GM21423 (cell line): ENCODE results near the gene COG2.
"Not testable (repeated sequence)": the region's sequence is repeated elsewhere in the genome, so short reads cannot be mapped to it uniquely, and the experiment has no call there.

Experiments used
- ATAC-seq: cut with Tn5 transposase; IDR thresholded peaks from one replicate; pipeline ENCODE4 v1.9.1; 2021; ENCODE audit warnings: mild to moderate bottlenecking, moderate library complexity; ENCODE audit not compliant: unreplicated experiment

COG2 gene

DNA sequence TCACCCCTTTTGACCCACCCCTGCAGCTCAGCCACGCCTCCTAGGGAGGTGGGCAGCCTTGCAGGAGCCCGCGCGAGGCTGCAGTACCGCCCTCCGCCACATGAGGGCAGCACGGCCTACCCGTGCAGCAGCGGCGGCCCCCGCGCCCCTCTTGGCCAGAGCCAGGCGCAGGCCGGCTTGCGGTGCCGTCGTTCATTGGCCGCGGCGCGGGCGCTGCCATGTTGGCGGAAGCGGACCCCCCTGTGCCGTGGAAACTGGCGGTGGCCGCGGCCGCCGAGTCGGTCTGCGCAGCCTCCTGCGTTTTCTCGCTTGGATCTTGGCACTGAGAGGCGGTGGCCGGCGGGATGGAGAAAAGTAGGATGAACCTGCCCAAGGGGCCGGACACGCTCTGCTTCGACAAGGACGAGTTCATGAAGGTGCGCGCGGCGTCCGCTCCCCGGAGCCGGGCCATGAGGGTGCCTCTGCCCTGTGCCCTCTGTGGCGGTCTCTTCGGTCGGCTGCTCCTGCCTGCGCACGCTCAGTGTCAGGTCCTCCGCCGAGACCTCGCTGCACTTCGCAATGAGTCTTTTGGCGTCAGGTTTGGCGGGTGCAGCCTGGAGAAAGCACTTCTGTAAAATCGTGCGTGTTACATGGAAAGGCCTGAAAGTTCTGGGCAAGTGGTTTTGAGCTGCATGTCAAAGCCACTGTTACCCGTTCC, at the start of gene COG2:
Gene COG2, plus strand, starts transcription at position 219 of the 697 bp plus-strand sequence. Its CDS starts 126 bp downstream, at position 345.
- ATAC-seq, result peak; percentile 95

- ATAC-seq, result no peak
These were observed 49.4 kb upstream of the COG2 start for GRCh38 chr1:230592848-230593414.

- no peak for ATAC-seq
These were observed 48.0 kb upstream of the COG2 start for GRCh38 chr1:230594214-230594773.

DNA sequence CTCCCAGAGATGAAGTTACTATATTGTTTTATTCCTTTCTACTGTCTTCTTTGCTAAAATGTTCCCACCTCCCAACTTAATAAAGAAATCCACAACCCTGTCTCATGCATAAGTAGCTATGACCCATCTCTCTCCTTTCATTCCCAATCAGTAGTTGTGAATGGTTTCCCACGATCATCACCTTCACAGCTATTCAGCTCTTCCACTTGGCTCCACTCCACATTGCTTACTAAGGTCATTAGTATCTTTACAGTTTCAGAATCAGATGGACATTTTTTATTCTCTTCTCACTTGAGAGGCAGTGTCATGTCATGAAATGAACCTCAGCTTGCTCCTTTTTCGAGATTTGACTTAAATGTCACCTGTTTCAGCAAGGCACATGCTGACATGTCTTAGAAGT, 47.1 kb upstream of the COG2 start:
- ATAC-seq, result no peak

- ATAC-seq, result no peak
These were observed 46.0 kb upstream of the COG2 start for GRCh38 chr1:230596306-230596705.

- ATAC-seq, result no peak
These were observed 43.5 kb upstream of the COG2 start for GRCh38 chr1:230598745-230599144.

GRCh38 chr1:230599926-230600656, 42.2 kb upstream of the COG2 start:
- no peak for ATAC-seq

DNA sequence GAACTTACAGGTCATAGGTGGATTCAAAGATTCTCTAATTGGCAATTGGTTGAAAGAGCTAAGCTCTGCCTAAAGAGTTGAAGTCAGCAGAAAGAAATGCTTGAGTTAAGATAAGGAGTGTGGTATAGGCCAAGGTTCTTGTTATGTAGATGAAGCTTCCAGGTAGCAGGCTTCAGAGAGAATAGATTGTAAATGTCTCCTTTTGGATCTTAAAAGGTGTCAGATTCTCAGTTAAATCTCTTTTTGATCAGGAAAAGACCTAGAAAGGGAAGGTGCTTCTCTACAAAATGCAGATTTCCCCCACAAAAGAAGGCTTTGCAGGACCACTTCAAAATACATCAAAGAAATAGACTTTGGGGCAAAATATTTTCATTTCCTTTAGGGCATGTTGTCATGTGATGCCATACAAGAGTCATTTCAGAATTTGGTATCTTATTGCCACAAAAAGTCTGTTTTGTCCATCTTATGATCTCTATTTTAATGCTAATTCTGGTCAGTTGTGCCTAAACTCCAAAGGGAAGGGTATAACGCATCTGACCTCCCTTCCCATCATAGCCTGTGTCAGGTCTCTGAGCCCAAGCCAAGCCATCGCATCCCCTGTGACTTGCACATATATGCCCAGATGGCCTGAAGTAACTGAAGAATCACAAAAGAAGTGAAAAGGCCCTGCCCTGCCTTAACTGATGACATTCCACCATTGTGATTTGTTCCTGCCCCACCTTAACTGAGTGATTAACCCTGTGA, 41.5 kb upstream of the COG2 start:
- not testable (repeated sequence) for ATAC-seq

DNA sequence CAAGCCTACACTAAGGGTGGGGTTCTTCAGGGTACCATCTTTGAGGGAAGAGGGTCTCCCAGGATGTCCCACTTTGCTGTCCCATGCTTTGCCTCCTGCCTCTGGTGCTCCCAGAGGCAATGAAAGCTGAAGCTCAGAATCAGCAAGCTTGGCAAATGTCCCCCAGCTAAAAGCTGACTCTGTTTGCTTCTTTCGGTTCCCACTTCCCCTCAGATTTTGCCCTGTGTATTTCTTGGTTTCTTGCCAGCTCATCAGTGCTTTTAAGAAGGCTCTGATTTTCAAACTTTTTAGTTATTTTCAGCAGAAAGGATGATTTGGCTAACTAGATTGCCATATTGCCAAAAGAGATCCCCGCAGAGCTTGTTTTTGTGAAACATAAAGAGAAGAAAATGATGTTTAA, 33.1 kb upstream of the COG2 start:
- ATAC-seq, result no peak

DNA sequence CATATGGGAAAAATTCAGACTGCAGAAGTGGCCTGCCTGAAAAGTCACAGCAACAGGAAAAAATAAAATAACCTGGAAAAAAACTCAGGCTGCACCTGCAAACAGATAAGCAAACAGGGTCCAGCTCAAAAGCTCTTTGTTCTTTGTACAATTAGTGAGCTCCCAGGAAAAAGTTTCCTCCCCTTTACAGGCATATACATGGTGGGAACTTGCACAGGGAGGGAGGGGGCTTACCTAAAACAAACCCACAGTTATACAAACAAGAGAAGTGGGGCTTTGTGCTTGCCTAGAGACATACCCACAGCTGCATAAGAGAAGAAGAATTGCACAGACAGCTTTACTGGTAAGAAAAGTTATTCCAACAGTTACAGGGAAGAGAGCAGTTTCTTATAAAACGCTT, 31.7 kb upstream of the COG2 start:
- ATAC-seq, result no peak

DNA sequence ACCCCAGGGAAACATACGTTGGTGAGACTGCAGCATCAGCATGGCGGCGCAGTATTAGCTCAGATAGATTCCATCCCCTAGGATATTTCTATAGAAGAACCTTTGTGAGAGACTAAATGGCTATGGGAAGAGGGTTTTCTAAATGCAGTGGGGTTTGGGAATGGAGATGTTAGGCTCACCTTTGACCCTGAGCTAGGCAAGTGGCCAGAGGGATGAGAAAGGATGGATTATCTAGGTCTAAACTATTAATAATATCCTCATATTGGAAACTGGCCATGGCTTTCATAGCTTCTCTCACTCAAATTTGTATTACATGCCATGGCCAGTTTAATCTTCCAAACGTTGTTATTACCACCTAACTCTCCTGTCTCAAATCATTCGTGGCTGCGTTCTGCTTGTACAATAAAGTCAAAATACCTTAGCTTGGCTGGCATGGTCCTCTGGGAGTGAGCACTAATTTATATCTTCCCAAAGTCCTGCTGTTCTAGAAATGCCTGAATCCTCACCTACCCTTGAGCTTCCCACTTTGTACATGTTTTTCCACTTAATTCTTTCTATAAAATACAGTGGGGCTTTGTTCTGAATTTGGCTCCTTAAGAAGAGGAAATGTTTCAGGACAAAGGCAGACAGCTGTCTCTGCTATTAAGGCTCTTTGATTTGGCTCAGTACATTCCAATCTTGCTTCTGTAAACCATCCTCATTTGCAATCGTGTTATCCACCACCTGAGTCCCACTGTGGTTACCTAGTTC, 31.0 kb upstream of the COG2 start:
- no peak for ATAC-seq

DNA sequence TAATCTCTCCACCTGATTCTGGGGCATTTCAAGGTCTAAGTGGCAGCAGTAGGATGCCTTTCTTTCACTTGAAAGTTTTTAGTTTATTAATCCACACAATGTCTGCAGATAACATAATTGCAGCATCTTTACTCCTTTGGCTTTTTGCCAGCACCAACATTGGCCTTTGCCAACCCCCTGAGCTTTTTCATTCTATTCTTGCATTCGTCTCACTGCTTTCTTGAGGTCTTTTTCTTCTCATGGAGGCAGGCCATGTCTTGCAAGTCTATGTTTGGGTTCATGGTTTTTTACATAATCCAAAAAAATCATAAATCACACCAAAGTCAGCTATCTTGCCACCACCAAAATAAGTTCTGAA, 30.4 kb upstream of the COG2 start:
- no peak for ATAC-seq

GRCh38 chr1:230612651-230613050, 29.6 kb upstream of the COG2 start:
- no peak for ATAC-seq

DNA sequence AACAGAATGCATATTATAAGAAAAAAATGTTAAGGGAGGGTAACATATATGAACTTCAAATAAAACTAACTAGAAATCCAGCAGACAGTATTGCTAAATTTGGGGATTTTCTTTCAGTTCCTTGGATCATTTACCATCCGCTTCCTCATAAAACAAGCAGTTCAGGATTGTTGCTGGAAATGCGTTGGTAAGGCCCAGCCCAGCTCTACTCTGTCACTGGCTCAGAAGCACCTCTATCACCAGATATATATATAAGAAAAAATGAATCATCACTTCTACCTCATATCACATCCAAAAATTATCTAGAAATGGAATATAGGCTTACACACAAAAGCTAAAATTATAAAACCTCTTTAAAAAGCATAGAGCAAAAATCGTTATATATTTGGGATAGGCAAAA, 28.2 kb upstream of the COG2 start:
- no peak for ATAC-seq

- ATAC-seq, result no peak
These were observed 23.7 kb upstream of the COG2 start for GRCh38 chr1:230618537-230618936.

DNA sequence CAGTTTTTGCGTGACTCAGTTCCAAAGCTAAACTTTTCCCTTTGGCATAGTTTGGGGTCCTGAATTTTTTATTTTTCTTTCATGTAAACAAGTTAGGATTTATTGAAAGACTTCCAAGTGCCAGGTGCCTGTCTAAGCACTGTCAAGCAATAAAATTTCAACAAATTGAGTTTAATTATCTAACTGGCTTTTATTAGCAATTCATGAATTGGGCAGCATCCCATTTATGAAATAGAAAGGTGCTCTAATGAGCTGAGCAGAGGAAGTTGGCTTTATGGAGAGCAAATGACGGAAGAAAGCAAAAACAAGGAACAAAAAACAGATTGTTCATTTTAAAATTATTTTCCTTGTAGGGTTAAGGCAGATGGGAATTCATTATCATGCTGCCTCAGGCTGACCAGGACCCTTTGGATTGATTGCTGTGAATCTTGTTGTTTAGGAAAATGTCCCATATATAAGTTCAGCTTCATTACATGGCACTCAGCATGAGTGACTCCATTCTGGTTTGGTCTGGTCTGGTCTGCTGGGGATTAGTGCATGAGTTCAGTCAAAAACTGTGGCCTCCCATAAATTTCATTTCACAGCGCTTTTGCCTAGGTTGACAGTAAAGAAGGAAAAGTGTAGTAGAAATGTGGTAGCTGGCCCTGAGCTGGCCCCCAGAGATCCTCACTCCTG, 21.5 kb upstream of the COG2 start:
- no peak for ATAC-seq

- no peak for ATAC-seq
These were observed 20.8 kb upstream of the COG2 start for GRCh38 chr1:230621324-230622030.

GRCh38 chr1:230622151-230622550, 20.1 kb upstream of the COG2 start:
- no peak for ATAC-seq

DNA sequence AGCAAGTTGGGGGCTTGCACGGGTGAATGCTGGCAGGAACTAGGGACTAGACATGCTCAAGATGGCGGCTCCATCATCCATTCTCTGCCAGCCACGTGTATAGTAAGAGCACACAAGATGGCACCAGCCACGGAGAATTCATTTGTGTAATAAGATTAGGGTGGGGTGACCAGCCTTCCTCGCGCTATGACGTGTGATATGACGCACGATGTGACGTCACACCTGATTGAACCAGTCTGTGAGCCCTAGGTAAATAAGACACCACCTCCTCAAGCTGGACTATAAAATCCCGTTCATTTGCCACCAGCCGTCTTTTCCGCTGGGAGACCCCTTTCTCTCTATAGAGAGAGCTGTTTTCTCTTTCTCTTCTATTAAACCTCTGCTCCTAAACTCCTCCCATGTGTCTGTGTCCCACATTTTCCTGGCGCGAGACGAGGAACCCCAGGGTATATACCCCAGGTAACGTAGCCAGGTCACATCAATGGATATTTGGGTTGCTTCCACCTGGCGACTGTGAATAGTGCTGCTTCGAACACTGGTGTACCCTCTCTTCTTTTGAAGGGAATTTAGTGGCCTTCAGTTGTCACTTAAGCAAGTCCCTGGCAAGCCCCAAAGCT, 18.1 kb upstream of the COG2 start:
- ATAC-seq, result no peak
